ENCODE results near the gene TSNAX.
A peak's percentile ranks its signal among the peaks of the same experiment; 100 is the strongest.

Gene TSNAX

DNA sequence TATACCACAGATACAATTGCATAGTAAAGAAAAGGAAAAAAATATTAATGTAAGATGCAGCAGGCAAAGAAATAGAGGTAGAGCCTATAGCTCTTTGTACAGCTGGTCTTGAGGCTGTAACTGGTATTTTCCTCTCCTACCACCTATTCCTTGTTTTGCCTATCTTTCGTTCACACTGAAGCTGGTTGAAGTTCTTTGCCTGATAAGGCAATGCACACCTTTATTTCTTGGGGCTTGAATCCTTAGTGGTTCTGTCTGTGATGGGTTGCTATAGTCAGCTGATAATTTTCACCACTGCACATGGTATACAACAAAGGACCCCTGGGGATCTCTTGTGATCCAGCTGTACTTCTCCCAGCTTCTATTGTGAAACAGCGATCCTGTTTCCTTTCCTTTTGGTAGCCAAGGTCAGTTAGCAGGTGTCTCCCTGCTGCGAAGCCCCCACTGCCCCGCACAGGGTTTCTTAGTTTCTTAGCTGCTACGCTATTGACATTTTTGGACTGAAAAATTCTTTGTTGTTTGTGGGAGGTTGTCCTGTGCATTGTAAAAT is 9.9 kb upstream of the TSNAX start:
- ATAC-seq, result no peak
- DNase-seq, result no peak

DNA sequence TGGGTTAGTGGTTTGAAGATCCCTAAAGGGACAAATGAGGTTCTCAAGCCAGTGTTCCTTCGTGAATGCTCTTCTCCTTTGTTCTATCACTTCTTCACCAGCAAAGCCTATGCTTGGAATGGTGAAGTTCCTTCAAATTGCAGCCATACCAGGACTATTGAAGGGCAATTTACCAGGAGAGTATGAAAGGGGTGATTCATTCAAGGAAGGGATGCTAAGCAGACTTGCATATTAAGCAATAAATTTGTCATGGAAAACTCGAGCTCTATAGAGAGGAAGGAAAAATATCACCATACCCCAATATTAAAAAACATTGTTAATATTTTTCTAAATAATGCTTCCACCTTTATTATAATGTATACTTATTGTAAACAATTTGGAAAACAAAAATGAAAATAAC is 9.3 kb upstream of the TSNAX start:
- no peak for ATAC-seq

DNA sequence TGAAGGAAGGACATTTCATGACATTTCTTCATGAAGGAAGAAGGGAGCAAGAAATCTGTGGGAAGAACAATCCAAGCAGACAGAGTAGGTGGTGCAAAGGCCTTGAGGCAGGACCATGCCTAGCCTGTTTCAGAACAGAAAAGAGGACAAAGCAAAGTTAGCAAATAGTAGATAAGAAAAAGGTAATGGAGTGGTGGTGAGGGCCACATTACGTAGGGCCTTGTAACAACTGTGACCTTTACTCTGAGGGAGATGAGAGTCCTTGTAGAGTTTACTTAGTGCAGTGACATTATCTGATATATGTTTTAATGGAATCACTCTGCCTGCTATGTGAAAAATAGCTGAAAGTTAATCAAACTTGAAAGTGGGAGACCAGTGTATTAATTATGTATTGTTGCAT is 6.4 kb upstream of the TSNAX start:
- ATAC-seq (no peak), DNase-seq (no peak)

More for the DNA sequence above, 9.3 kb upstream of the TSNAX start:
- no peak for DNase-seq

DNA sequence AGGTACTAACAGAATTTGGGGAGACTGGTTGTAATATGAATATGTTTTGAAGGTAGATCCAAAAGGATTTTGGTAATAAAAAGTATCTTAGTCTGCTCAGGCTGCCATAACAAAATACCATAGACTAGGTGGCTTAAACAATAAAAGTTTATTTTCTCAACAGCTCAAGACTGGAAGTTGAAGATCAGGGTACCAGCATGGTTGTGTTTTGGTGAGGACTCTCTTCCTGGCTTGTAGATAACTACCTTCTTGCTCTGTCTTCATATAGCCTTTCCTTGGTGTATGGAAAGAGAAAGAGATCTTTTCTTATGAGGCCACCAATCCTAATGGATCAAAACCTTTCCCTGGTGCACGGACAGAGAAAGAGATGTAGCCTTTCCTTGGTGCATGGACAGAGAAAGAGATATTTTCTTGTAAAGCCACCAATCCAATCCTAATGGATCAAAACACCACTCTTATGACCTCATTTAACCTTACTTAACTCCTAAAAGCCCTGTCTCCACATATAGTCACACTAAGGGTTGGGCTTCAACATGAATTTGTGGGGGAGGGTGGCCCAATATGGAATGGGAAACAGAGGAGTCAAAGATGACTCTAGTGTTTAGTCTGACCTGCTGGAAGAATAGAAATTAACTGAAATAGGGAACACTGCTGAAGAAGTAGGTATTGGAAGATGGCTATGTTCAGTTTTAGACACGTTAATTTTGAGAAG is 5.4 kb upstream of the TSNAX start:
- DNase-seq, result no peak
- no peak for ATAC-seq

DNA sequence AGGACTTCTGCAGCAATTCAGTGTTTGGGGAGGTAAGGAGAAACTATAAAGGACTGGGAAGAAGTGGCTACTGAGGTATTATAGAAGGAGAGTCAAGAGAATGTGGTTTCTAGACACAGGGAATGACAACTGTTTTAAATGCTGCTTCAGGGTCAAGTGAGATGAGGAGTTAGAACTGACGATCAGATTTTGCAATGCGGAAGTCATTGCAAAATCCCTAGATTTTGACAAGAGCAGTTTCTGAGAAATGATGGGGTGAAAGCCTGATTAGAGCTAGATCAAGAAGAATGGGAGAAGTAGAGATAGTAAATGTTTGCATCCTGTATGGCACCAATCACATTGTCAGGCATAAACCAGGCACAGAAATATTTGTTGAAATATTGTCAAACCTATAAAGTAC is 4.7 kb upstream of the TSNAX start:
- DNase-seq, result no peak
- ATAC-seq, result no peak

GRCh38 chr1:231526536-231526935 is 1.9 kb upstream of the TSNAX start:
- ATAC-seq, result no peak

DNA sequence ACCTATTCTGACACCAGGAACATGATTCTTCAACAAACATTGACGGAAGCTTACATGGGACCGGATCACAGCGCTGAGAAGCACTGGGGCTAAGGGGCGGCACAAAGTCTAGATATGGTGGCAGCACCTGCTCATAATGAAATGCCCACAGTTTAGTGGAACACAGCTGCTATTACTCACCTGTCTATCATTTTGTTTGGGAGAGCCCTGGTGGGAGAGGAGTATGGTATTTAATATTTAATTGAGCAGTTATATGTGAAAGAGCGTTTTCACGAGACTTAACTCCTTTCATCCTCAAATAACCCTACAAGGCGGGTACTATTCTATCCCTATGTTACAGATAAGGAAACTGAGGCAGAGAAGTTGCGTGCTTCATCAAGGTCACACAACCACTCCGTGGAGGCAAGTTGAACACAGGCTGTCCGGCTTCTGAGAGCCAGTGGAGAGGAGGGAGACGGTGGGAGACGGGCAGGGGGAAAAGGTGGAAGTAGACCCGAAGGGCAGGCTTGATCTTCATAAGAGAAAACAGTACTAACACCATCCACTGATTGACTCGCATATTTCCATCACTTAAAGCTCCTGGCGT is 790 bp upstream of the TSNAX start:
- DNase-seq (no peak), ATAC-seq (peak; percentile 6)

More at GRCh38 chr1:231526536-231526935, 1.9 kb upstream of the TSNAX start:
- no peak for DNase-seq

GRCh38 chr1:231533240-231533639 is 4.8 kb downstream of the TSNAX start:
- ATAC-seq (no peak), DNase-seq (no peak)

- ATAC-seq, result no peak
- DNase-seq, result no peak
Measured at GRCh38 chr1:231534703-231535159, 6.3 kb downstream of the TSNAX start.

GRCh38 chr1:231536099-231536498 is 7.6 kb downstream of the TSNAX start:
- DNase-seq (no peak), ATAC-seq (no peak)

DNA sequence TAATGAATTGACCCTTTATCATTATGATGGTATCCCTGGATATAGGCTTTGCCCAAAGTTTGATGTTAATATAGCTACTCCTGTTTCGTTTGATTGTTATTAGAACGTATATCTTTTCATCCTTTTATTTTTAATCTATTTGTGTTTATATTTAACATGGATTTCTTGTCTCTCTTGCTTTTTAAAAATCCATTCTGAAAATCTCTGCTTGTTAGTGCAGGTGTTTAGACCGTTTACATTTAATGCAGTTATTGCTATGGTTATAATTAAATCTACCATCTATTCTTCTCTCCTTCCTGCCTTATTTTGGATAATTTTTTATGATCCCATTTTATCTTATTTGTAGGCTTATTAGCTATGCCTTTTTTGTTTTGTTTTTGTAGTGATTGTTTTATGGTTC is 12.4 kb downstream of the TSNAX start:
- ATAC-seq (no peak), DNase-seq (no peak)

DNA sequence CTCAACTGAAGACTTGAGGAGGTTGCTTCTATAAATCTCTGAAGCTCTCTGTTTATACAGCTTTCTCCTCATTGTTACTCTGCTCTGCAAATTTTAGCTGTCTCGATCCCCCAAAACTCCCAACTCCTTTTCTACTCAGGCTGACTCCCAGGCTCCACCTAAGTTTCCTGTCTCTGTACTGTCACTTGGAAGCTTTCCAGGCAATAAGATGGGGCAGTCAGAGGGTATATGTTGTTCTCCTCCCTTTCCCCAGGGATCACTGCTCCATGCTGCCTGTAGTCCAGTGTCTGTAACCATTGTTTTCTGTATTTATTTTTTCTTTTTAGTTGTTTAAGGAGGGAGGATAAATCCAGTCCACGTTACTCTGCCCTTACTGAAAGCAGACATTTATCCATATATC is 13.4 kb downstream of the TSNAX start:
- ATAC-seq (no peak), DNase-seq (no peak)

DNA sequence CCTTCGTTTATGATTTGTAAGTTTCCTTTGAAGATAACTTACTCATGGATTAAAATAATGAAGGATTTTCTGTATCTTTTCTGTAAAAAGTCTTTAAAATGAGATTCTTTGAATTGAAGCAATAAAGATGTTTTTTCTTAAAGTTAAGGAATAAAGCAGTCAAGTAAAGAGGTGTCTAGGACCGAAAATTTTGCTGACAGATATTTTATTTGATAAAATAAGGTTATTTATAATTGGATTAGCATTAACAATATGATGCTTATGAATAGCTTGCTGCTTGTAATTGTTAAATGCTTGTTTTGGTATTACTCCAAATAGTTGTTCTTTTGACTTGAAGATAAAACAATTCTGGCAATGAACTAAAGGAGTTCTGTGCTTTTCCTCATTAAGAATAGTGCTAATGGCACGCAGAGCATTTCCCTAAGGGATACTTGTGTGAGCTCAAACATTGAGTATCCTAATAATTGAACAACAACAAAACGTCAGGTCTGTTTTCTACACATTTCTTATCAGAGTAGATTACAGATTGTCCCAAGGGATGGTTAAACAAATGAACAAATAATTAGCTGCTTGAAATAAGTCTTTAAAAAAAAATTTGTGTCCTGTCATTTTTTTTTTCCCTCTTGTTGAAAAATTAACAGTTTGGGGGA is 16.6 kb downstream of the TSNAX start:
- DNase-seq (no peak), ATAC-seq (no peak)

DNA sequence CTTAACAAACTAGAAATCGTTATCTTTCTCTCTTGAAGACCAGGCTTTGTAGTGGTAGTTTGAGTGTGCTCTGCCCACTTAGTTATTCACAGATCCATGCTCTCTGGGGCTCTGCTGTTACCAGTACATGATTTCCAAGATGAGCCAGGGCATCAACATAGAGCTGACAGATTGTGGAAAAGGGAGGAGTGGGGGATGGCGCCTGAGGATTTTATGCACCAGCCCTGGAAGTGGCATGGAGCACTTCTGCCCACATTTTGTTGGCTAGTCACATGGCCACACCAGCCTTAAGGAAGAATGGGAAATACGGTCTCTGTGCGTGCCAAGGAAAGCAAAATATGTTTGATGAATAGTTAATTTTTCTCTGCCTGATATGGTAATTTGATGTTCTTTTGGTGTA is 18.2 kb downstream of the TSNAX start:
- ATAC-seq (no peak), DNase-seq (no peak)

DNA sequence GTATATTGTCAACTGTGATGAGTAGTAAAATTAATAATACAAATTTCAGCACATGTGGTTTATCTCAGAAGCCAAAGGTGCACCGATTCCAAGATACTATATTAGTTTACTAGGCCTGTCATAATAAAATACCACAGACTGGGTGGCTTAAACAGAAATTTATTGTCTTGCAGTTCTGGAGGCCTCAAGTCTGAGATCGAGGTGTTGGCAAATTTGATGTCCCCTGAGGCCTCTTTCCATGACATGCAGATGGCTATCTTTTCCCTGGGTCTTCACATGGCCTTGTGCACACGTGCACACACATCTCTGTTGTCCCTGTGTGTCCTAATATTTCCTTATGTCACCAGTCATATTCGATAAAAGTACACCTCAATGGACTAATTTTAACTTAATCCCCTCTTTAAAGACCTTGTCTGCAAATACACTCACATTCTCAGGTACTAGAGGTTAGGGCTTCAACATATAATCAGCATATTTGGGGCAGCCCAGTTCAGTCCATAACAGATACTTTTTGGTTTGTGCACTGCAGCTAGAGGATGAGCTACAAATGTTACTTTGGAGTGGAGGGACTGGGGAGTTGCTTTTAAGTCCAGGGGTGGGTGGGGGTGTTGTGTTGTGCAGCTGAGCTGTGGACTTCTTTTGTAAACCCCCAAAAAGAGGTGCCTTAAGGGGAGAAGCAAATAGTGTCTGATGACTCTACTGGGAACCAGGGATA is 21.4 kb downstream of the TSNAX start:
- no peak for DNase-seq
- ATAC-seq, result no peak

DNA sequence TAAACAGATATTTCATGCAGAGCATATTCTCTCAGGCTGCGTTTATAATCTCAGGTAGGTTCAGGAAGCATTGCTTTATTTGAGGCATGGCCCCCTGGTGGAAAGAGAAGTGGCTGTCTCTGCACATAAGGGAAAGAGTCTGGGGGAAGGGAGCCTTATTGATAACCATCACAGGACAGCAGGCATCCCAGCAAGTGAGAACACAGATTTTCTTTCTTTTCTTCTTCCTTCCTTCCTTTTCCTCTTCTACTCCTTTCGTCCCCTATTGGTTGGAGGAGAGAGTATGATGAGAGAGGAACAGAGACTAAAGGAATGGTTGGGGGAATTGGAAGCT is 21.9 kb downstream of the TSNAX start:
- DNase-seq, result no peak
- ATAC-seq, result no peak

- DNase-seq, result no peak
- ATAC-seq, result no peak
Measured at GRCh38 chr1:231553320-231553719, 24.9 kb downstream of the TSNAX start.

GRCh38 chr1:231554969-231555368 is 26.5 kb downstream of the TSNAX start:
- DNase-seq (no peak), ATAC-seq (no peak)

GRCh38 chr1:231557411-231557810 is 28.9 kb downstream of the TSNAX start:
- no peak for ATAC-seq
- DNase-seq, result no peak

DNA sequence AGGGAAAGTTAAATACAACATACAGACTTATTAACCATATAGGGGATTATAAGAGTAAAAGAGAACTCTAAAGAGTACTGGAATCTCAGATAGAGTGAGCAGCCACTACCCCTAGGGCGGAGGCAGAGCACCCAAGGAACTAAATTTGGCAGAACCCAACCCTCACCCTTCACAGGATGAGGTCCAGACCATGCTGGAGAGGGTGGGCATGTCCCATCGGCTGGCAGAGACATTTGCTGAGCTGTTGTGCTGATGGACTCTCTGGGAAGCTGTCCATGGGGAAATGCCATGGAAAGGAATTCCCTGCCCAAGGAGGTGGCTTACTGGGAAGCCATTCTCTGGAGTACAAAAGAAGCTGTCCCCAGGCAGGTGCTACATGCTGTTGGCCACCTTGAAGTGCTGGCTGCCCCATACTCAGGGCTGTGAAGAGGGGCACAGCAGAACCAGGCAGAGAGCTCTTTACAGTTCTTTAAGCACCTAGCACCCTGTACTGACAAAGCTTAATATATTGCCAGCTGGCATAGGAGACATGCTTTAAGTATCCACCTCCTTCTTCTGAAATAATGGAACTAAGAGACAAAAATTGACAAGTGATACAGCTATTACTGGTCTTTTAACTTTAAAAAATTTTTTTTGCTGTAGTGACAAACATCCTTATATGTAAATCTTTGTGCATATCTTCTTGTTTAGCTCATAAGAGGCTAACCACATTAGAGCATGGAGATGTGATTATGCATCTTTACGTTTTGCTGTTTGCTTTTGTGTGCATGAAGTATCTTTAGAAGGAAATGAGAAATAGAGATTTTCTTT is 29.6 kb downstream of the TSNAX start:
- ATAC-seq, result no peak

DNA sequence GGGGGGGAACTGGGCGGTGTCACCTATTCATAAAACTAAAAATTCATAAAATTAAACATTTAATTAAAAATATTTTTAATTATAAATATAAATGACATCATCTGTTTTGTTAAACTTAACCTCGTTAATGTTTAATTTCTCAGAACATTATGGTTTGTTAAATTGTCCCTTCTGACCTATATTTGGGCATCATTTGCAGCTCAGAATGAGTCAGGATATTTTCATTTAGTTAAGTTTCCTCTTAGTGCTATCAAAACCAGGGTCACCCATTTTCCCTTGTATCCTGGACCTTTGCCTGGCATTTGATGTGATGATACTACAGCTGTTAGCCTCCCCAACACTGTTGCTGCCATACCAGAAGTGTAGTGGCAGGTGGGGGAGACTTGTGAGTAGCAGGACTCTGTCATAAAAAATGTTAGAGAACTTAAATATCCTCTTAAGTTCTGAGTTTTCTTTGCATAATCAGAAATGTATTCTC is 30.3 kb downstream of the TSNAX start:
- no peak for ATAC-seq

More for the DNA sequence above, 29.6 kb downstream of the TSNAX start:
- DNase-seq, result no peak

More for the DNA sequence above, 30.3 kb downstream of the TSNAX start:
- no peak for DNase-seq
